Gastrocnemius medialis (tissue), 4 donors: ENCODE results near the gene DOCK3. TPM values are rescaled to one million over a fixed set of nuclear protein-coding genes. Genes with fewer than 3 reads are reported as not detected.
"Not testable (repeated sequence)": the region's sequence is repeated elsewhere in the genome, so short reads cannot be mapped to it uniquely, and the experiment has no call there.

Source experiments
- ATAC-seq, 2 donors: fragments of 150-250 bp; one replicate each; pipeline ENCODE4 v1.9.1; 2016
- DNase-seq, 2 donors: peaks; one replicate each; pipeline ENCODE4 v3.0.0-alpha.2; 2019
- H3K27ac ChIP-seq, 4 donors: fragments of 200-600 bp; sonication (generic); 1 replicate in 1 of 4; 2 replicates in 3 of 4; pipeline ENCODE4 v1.5.1; 2016 to 2018; ENCODE audit warnings: mild to moderate bottlenecking in 2 of 4, moderate library complexity in 1 of 4
- H3K27me3 ChIP-seq, 3 donors: fragments of 200-600 bp; sonication (generic) in 2 of 3; 1 replicate in 1 of 3; 2 replicates in 2 of 3; pipeline versions ENCODE4 v1.5.1 to v1.6.0; 2016 to 2019; ENCODE audit warnings: mild to moderate bottlenecking in 1 of 3, moderate library complexity in 1 of 3
- H3K36me3 ChIP-seq, 2 donors: fragments of 200-600 bp; sonication (generic) in 1 of 2; one replicate each; pipeline ENCODE4 v1.5.1; 2017 to 2018
- H3K4me1 ChIP-seq, 2 donors: fragments of 200-600 bp; sonication (generic) in 1 of 2; one replicate each; pipeline ENCODE4 v1.5.1; 2016 to 2017; ENCODE audit warnings: mild to moderate bottlenecking in 2 of 2
- H3K4me3 ChIP-seq, 4 donors: fragments of 200-600 bp; sonication (generic) in 3 of 4; 1 replicate in 1 of 4; 2 replicates in 3 of 4; pipeline ENCODE4 v1.5.1; 2016 to 2019; ENCODE audit warnings: mild to moderate bottlenecking in 2 of 4
- H3K9me3 ChIP-seq, 3 donors: fragments of 200-600 bp; sonication (generic) in 2 of 3; 1 replicate in 1 of 3; 2 replicates in 2 of 3; pipeline ENCODE4 v1.5.1; 2016 to 2019
- CTCF ChIP-seq, 5 experiments: fragments of 450-650 bp in 3 of 5; fragments of 200-600 bp in 2 of 5; sonication (generic) in 2 of 5; IDR thresholded peaks in 4 of 5; conservative IDR thresholded peaks in 1 of 5; 1 replicate in 4 of 5; 2 replicates in 1 of 5; pipeline ENCODE4 v1.5.1; 2016 to 2019; ENCODE audit warnings: antibody characterized with exemption in 5 of 5, mild to moderate bottlenecking in 3 of 5, moderate library complexity in 3 of 5
- POLR2A ChIP-seq, 2 donors: fragments of 450-650 bp; IDR thresholded peaks; one replicate each; pipeline ENCODE4 v1.6.1; 2017; ENCODE audit warnings: antibody characterized with exemption in 2 of 2, mild to moderate bottlenecking in 2 of 2, moderate library complexity in 2 of 2
- in situ Hi-C, 4 donors: fragments of 200-750 bp; cut with MboI; loops; one replicate each; pipeline versions ENCODE4 v1.15.0 to v1.8.0; 2017; ENCODE audit warnings: low sequenced_read_pairs in 4 of 4
- intact Hi-C: fragments of 100-400 bp; cut with DNase I; formaldehyde crosslinking; loops from one replicate; pipeline ENCODE4 v1.15.1; 2023; ENCODE audit warnings: low total_unique reads
- total RNA-seq, 4 donors: library from RNA; depleted of rRNA; stranded (reverse); fragments of >200 nt; gene quantifications; one replicate each; pipeline versions ENCODE4 v1.1.0 to v1.2.3, GENCODE V29; 2016

The DOCK3 gene
- total RNA-seq, 4 donors from 2014 or later: 0.61 to 3.1 (median 0.73) TPM

GRCh38 chr3:51224843-51225242, 550.1 kb downstream of the DOCK3 start:
- in situ Hi-C loops (no loop called here), intact Hi-C loops (no loop called here)
- DNase-seq: no peak
- H3K4me3 ChIP-seq: no peak overlapping the region
- no peaks in the 10 kb centered on the region for H3K27me3 ChIP-seq
- no peak for TF ChIP-seq CTCF (IDR thresholded peaks at IDR 0.05 in 4 of 5, conservative IDR thresholded peaks at IDR 0.05 in 1 of 5)
- TF ChIP-seq POLR2A (IDR thresholded peaks at IDR 0.05): no peak
- no peaks in the 10 kb centered on the region for H3K9me3 ChIP-seq
- no peaks in the 10 kb centered on the region for H3K36me3 ChIP-seq
- no peak overlapping the region for H3K27ac ChIP-seq
- H3K4me1 ChIP-seq: no peaks in the 10 kb centered on the region
- no peak for ATAC-seq

GRCh38 chr3:51242939-51243338, 568.2 kb downstream of the DOCK3 start:
- ATAC-seq (no peak), DNase-seq (no peak)
- TF ChIP-seq CTCF (IDR thresholded peaks at IDR 0.05 in 4 of 5, conservative IDR thresholded peaks at IDR 0.05 in 1 of 5) (no peak), POLR2A (IDR thresholded peaks at IDR 0.05) (no peak)
- no peaks in the 10 kb centered on the region for H3K36me3 ChIP-seq
- H3K9me3 ChIP-seq: no peaks in the 10 kb centered on the region
- H3K4me3 ChIP-seq: no peak overlapping the region
- intact Hi-C loops: no loop called here
- no peak overlapping the region for H3K27ac ChIP-seq
- in situ Hi-C loops: no loop called here
- no peaks in the 10 kb centered on the region for H3K27me3 ChIP-seq
- H3K4me1 ChIP-seq: no peaks in the 10 kb centered on the region

GRCh38 chr3:51243924-51244323, 569.2 kb downstream of the DOCK3 start:
- Histone ChIP-seq H3K4me3 (no peak overlapping the region), H3K27ac (no peak overlapping the region), H3K36me3 (no peaks in the 10 kb centered on the region), H3K27me3 (no peaks in the 10 kb centered on the region), H3K4me1 (no peaks in the 10 kb centered on the region), H3K9me3 (no peaks in the 10 kb centered on the region)
- in situ Hi-C loops (no loop called here), intact Hi-C loops (no loop called here)
- ATAC-seq (no peak), DNase-seq (no peak)
- TF ChIP-seq POLR2A (IDR thresholded peaks at IDR 0.05) (no peak), CTCF (IDR thresholded peaks at IDR 0.05 in 4 of 5, conservative IDR thresholded peaks at IDR 0.05 in 1 of 5) (no peak)

GRCh38 chr3:51245867-51246266, 571.1 kb downstream of the DOCK3 start:
- TF ChIP-seq CTCF (IDR thresholded peaks at IDR 0.05 in 4 of 5, conservative IDR thresholded peaks at IDR 0.05 in 1 of 5): no peak
- TF ChIP-seq POLR2A (IDR thresholded peaks at IDR 0.05): no peak
- Histone ChIP-seq H3K9me3 (no peaks in the 10 kb centered on the region), H3K4me1 (no peaks in the 10 kb centered on the region), H3K27ac (no peak overlapping the region), H3K36me3 (no peaks in the 10 kb centered on the region), H3K27me3 (no peaks in the 10 kb centered on the region), H3K4me3 (no peak overlapping the region)
- in situ Hi-C loops: no loop called here
- intact Hi-C loops: no loop called here
- DNase-seq: no peak
- no peak for ATAC-seq

DNA sequence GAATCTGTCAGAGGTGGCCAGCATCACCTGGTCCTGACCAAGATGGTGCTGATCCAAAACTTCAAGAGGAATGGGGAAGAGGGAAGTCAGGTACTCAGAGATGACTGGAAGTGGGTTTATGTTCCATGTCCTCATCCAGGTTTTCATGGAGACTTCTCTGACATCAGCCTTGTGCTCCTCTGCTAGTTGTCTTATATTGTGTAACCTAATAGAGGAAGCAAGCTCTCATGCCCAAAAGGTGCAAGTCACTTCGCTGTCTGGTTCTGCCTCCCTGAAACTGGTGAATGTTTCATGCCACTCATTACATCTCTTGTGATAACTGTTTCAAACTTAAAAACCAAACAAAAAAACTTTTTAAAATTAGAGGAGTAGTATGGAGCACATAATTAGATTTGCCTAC, 583.1 kb downstream of the DOCK3 start:
- in situ Hi-C loops: no loop called here
- no peaks in the 10 kb centered on the region for H3K36me3 ChIP-seq
- H3K27me3 ChIP-seq: no peaks in the 10 kb centered on the region
- H3K4me3 ChIP-seq: no peak overlapping the region
- TF ChIP-seq CTCF (IDR thresholded peaks at IDR 0.05 in 4 of 5, conservative IDR thresholded peaks at IDR 0.05 in 1 of 5) (no peak), POLR2A (IDR thresholded peaks at IDR 0.05) (no peak)
- no peak overlapping the region for H3K27ac ChIP-seq
- no peaks in the 10 kb centered on the region for H3K9me3 ChIP-seq
- no peak for DNase-seq
- no peaks in the 10 kb centered on the region for H3K4me1 ChIP-seq
- ATAC-seq: no peak
- intact Hi-C loops: no loop called here

- H3K36me3 ChIP-seq, H3K4me1 ChIP-seq, in situ Hi-C loops, ATAC-seq, H3K4me3 ChIP-seq, H3K9me3 ChIP-seq, H3K27ac ChIP-seq, H3K27me3 ChIP-seq, intact Hi-C loops, DNase-seq: not testable (repeated sequence)
Measured at GRCh38 chr3:51264166-51264565, 589.4 kb downstream of the DOCK3 start.
